Trophoblast cell (in vitro differentiated cells and primary cell): ENCODE data around the gene PNP.
A peak's percentile ranks its signal among the peaks of the same experiment; 100 is the strongest.

Source experiments
- DNase-seq, 2 donors: peaks; one replicate each; pipeline ENCODE4 v3.0.0-alpha.2; 2016
- H2AFZ ChIP-seq: 2 replicates; pipeline ENCODE4 v1.6.1; 2013; ENCODE audit warnings: low read length, moderate library complexity, mild to moderate bottlenecking; ENCODE audit not compliant: insufficient read depth, poor library complexity
- H2AK5ac ChIP-seq: 2 replicates; pipeline ENCODE4 v1.6.1; 2013; ENCODE audit warnings: mild to moderate bottlenecking, low read length
- H2BK120ac ChIP-seq: 2 replicates; pipeline ENCODE4 v1.6.1; 2013; ENCODE audit warnings: low read length, mild to moderate bottlenecking, moderate library complexity; ENCODE audit not compliant: insufficient read depth, poor library complexity
- H2BK12ac ChIP-seq: 2 replicates; pipeline ENCODE4 v1.6.1; 2013; ENCODE audit warnings: mild to moderate bottlenecking, low read length, moderate library complexity
- H2BK5ac ChIP-seq: 2 replicates; pipeline ENCODE4 v1.6.1; 2013; ENCODE audit warnings: low read length, low read depth, moderate library complexity, mild to moderate bottlenecking; ENCODE audit not compliant: poor library complexity
- H3K14ac ChIP-seq: 2 replicates; pipeline ENCODE4 v1.6.1; 2013; ENCODE audit warnings: mild to moderate bottlenecking, low read length
- H3K18ac ChIP-seq: 2 replicates; pipeline ENCODE4 v1.6.1; 2013; ENCODE audit warnings: mild to moderate bottlenecking, low read length
- H3K23ac ChIP-seq: 2 replicates; pipeline ENCODE4 v1.6.1; 2013; ENCODE audit warnings: low read length
- H3K27ac ChIP-seq: 2 replicates; pipeline ENCODE4 v1.5.1; 2013; ENCODE audit warnings: low read depth, mild to moderate bottlenecking, inconsistent platforms, low read length, moderate library complexity
- H3K27me3 ChIP-seq: 2 replicates; pipeline ENCODE4 v1.6.1; 2013; ENCODE audit warnings: inconsistent platforms, mild to moderate bottlenecking, low read length, moderate library complexity; ENCODE audit not compliant: insufficient read depth
- H3K36me3 ChIP-seq, 2 experiments: 1 replicate in 1 of 2; 2 replicates in 1 of 2; pipeline ENCODE4 v1.6.1; 2013; ENCODE audit warnings: low read length in 2 of 2, mild to moderate bottlenecking in 2 of 2, moderate library complexity in 1 of 2; ENCODE audit not compliant: insufficient read depth in 2 of 2, control insufficient read depth in 1 of 2
- H3K4ac ChIP-seq: 2 replicates; pipeline ENCODE4 v1.6.1; 2013; ENCODE audit warnings: low read depth, mild to moderate bottlenecking, low read length, moderate library complexity
- H3K4me1 ChIP-seq, 2 experiments: 1 replicate in 1 of 2; 2 replicates in 1 of 2; pipeline ENCODE4 v1.6.1; 2013; ENCODE audit warnings: low read length in 2 of 2, mild to moderate bottlenecking in 2 of 2, moderate library complexity in 1 of 2; ENCODE audit not compliant: insufficient read depth in 2 of 2, control insufficient read depth in 1 of 2
- H3K4me2 ChIP-seq: 2 replicates; pipeline ENCODE4 v1.6.1; 2013; ENCODE audit warnings: inconsistent platforms, mild to moderate bottlenecking, low read length, moderate library complexity
- H3K4me3 ChIP-seq: 2 replicates; pipeline ENCODE4 v1.5.1; 2013; ENCODE audit warnings: mild to moderate bottlenecking, low read depth, low read length, inconsistent platforms
- H3K79me1 ChIP-seq: one replicate; pipeline ENCODE4 v1.6.1; 2013; ENCODE audit warnings: low read length
- H3K79me2 ChIP-seq: 2 replicates; pipeline ENCODE4 v1.6.1; 2013; ENCODE audit warnings: low read length, mild to moderate bottlenecking; ENCODE audit not compliant: control insufficient read depth, insufficient read depth, poor library complexity
- H3K9ac ChIP-seq: 2 replicates; pipeline ENCODE4 v1.6.1; 2013; ENCODE audit warnings: mild to moderate bottlenecking, low read length
- H3K9me3 ChIP-seq: 2 replicates; pipeline ENCODE4 v1.6.1; 2013; ENCODE audit warnings: low read depth, mild to moderate bottlenecking, control low read depth, inconsistent platforms, low read length; ENCODE audit not compliant: insufficient read depth
- H4K12ac ChIP-seq: 2 replicates; pipeline ENCODE4 v1.6.1; 2013; ENCODE audit warnings: low read depth, mild to moderate bottlenecking, low read length, moderate library complexity
- H4K8ac ChIP-seq: 2 replicates; pipeline ENCODE4 v1.6.1; 2013; ENCODE audit warnings: low read depth, mild to moderate bottlenecking, low read length, moderate library complexity
- H4K91ac ChIP-seq: one replicate; pipeline ENCODE4 v1.6.1; 2013; ENCODE audit warnings: low read depth, mild to moderate bottlenecking, low read length, moderate library complexity
- WGBS: extraction: QIAGEN DNeasy Blood & Tissue Kit; methylation state at CpG from one replicate; pipeline ENCODE4 v1.1.7; 2013; ENCODE audit warnings: missing lambda C conversion rate; ENCODE audit not compliant: insufficient read length, insufficient coverage; ENCODE audit errors: extremely low coverage; 5-methylcytosine and 5-hydroxymethylcytosine counted together

PNP gene

DNA sequence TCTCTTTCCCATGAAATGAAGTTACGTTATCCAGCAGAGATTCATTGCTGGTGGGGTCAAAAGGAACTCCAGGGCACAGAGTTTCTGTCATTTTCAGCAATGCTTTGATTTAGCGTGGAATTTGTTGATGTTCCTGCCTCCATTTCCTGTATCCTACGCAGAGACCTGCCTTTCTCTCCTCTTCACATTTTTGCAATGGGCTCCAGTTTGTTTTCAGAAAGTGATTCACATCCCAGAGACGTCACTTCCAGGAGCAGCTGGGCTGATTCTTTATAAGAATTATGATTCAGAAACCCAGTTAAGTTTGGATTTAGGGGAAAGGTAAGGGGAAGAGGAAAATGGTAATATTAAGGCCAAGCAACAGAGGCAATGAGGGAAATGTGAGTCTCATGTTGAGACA lies 47.7 kb downstream of the PNP start:
- H3K27ac ChIP-seq = no peak overlapping the region
- H4K8ac ChIP-seq = no peak overlapping the region
- WGBS = no CpG with 5 or more reads among the region's 4 CpGs
- no peaks in the 10 kb centered on the region for H3K36me3 ChIP-seq
- no peaks in the 10 kb centered on the region for H3K27me3 ChIP-seq
- DNase-seq = peak in 1 of 2 donors; percentile 40
- no peak overlapping the region for H3K4me3 ChIP-seq
- H3K79me1 ChIP-seq = no peaks in the 10 kb centered on the region
- no peak overlapping the region for H2BK120ac ChIP-seq
- H3K4ac ChIP-seq = no peak overlapping the region
- H2AFZ ChIP-seq = no peak overlapping the region
- no peak overlapping the region for H4K12ac ChIP-seq
- H3K4me1 ChIP-seq = no peaks in the 10 kb centered on the region
- H3K9me3 ChIP-seq = no peaks in the 10 kb centered on the region
- no peak overlapping the region for H3K23ac ChIP-seq
- no peak overlapping the region for H2BK12ac ChIP-seq
- no peaks in the 10 kb centered on the region for H3K79me2 ChIP-seq
- no peak overlapping the region for H3K4me2 ChIP-seq
- no peak overlapping the region for H2AK5ac ChIP-seq
- H4K91ac ChIP-seq = no peak overlapping the region
- no peak overlapping the region for H2BK5ac ChIP-seq
- H3K14ac ChIP-seq = no peak overlapping the region
- H3K18ac ChIP-seq = no peak overlapping the region
- H3K9ac ChIP-seq = no peak overlapping the region

DNA sequence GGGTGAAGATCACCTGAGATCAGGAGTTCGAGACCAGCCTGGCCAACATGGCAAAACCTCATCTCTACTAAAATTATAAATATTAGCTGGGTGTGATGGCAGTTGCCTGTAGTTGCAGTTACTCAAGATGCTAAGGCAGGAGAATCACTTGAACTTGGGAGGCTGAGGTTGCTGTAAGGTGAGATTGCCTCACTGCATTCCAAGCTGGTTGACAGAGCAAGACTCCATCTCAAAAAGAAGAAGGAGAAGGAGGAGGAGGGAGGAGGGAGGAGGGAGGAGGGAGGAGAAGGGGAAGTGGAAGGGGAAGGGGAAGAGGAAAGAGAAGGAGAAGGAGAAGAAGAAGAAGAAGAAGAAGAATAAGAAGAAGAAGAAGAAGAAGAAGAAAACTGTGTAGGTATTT lies 53.1 kb downstream of the PNP start:
- Histone ChIP-seq H3K4me3 (no peak overlapping the region), H3K4me2 (no peak overlapping the region), H3K4me1 (no peaks in the 10 kb centered on the region), H4K12ac (no peak overlapping the region), H3K4ac (no peak overlapping the region), H3K79me1 (no peaks in the 10 kb centered on the region), H3K27ac (no peak overlapping the region), H3K14ac (no peak overlapping the region), H4K8ac (no peak overlapping the region), H2BK12ac (no peak overlapping the region), H2AFZ (no peak overlapping the region), H4K91ac (no peak overlapping the region), H3K9ac (no peak overlapping the region), H3K18ac (no peak overlapping the region), H2BK120ac (no peak overlapping the region), H3K27me3 (no peaks in the 10 kb centered on the region), H2BK5ac (no peak overlapping the region), H3K79me2 (no peaks in the 10 kb centered on the region), H2AK5ac (no peak overlapping the region), H3K36me3 (no peaks in the 10 kb centered on the region), H3K9me3 (no peaks in the 10 kb centered on the region), H3K23ac (no peak overlapping the region)
- peak in 1 of 2 donors; percentile 60 for DNase-seq
- no CpG with 5 or more reads among the region's 1 CpG for WGBS

DNA sequence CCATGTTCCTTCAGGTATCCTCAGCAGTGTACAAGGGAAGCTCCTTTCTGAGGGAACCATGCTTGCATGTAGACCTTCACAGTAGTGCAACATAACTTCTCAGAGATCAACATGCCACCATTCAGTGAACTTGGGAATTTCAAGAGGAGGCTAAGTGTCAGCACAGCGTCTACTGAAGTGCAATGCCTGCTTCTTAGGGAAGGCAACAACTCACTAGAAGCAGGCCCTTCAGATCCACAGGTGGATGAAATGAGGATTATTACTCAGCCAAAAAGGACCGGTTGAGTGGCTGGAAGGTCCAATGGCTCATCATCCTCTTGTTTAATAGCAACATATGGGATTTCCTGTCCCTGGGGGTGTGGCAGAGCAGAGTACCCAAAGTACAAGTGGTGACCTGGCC lies 54.8 kb downstream of the PNP start:
- no peak overlapping the region for H2BK12ac ChIP-seq
- no peak overlapping the region for H3K23ac ChIP-seq
- no CpG with 5 or more reads among the region's 2 CpGs for WGBS
- H3K4me2 ChIP-seq = no peak overlapping the region
- H3K14ac ChIP-seq = no peak overlapping the region
- no peak overlapping the region for H3K27ac ChIP-seq
- no peak overlapping the region for H2BK5ac ChIP-seq
- H2BK120ac ChIP-seq = no peak overlapping the region
- H3K9me3 ChIP-seq = no peaks in the 10 kb centered on the region
- H4K12ac ChIP-seq = no peak overlapping the region
- no peak overlapping the region for H3K18ac ChIP-seq
- DNase-seq = no peak
- no peaks in the 10 kb centered on the region for H3K36me3 ChIP-seq
- H3K4me3 ChIP-seq = no peak overlapping the region
- no peak overlapping the region for H3K4ac ChIP-seq
- H3K4me1 ChIP-seq = no peaks in the 10 kb centered on the region
- H2AK5ac ChIP-seq = no peak overlapping the region
- no peaks in the 10 kb centered on the region for H3K27me3 ChIP-seq
- H2AFZ ChIP-seq = no peak overlapping the region
- H3K79me2 ChIP-seq = no peaks in the 10 kb centered on the region
- H3K79me1 ChIP-seq = no peaks in the 10 kb centered on the region
- no peak overlapping the region for H3K9ac ChIP-seq
- H4K91ac ChIP-seq = no peak overlapping the region
- H4K8ac ChIP-seq = no peak overlapping the region
